T-cell (primary cell): ENCODE measurements around the gene ODC1. TPM values are rescaled to one million over a fixed set of nuclear protein-coding genes. Genes with fewer than 3 reads are reported as not detected.
A peak's percentile ranks its signal among the peaks of the same experiment; 100 is the strongest.
"Not testable (repeated sequence)": the region's sequence is repeated elsewhere in the genome, so short reads cannot be mapped to it uniquely, and the experiment has no call there.

Experiments
- ATAC-seq, 4 experiments: fragments of 200-7000 bp in 3 of 4; fragments of 150-1000 bp in 1 of 4; cut with Tn5 transposase; replicated peaks in 1 of 4; 1 replicate in 3 of 4; 2 replicates in 1 of 4; pipeline ENCODE4 v1.10.0; 2021; ENCODE audit warnings: moderate library complexity in 3 of 4, mild to moderate bottlenecking in 2 of 4, moderate number of reproducible peaks in 1 of 4
- CTCF ChIA-PET, 2 donors: fragments of 300-600 bp; sonication (Branson Sonifier 250); formaldehyde crosslinking; loops; one replicate each; lab custom pipeline; 2022; ENCODE audit warnings: antibody characterized with exemption in 2 of 2; lab: Charles Lee
- POLR2A ChIA-PET, 2 donors: fragments of 300-600 bp; sonication (Branson Sonifier 250); formaldehyde crosslinking; loops; one replicate each; lab custom pipeline; 2022; ENCODE audit warnings: antibody characterized with exemption in 2 of 2; lab: Charles Lee
- DNase-seq, 35 experiments: peaks; one replicate each; pipeline versions ENCODE4 v3.0.0 to v3.0.0-alpha.2; 2013 to 2023
- H3K27ac ChIP-seq: one replicate; pipeline ENCODE4 v1.5.1; 2013; ENCODE audit warnings: low read length
- H3K27me3 ChIP-seq, 2 experiments: replicated peaks in 1 of 2; 1 replicate in 1 of 2; 2 replicates in 1 of 2; pipeline versions ENCODE4 v1.6.1 to v1.7.0; 2013; ENCODE audit warnings: low read length in 1 of 2, mixed read lengths in 1 of 2; ENCODE audit not compliant: control insufficient read depth in 2 of 2, insufficient read depth in 2 of 2; ENCODE audit errors: extremely low read depth in 1 of 2
- H3K36me3 ChIP-seq, 2 donors: 1 replicate in 1 of 2; 2 replicates in 1 of 2; pipeline versions ENCODE4 v1.6.1 to v1.7.0; 2013; ENCODE audit warnings: low read length in 1 of 2; ENCODE audit not compliant: control insufficient read depth in 2 of 2, insufficient read depth in 1 of 2; ENCODE audit errors: extremely low read depth in 1 of 2
- H3K4me1 ChIP-seq, 2 experiments: 1 replicate in 1 of 2; 2 replicates in 1 of 2; pipeline versions ENCODE4 v1.6.1 to v1.7.0; 2013; ENCODE audit warnings: low read length in 2 of 2, mixed read lengths in 1 of 2; ENCODE audit not compliant: insufficient read depth in 2 of 2, control insufficient read depth in 1 of 2; ENCODE audit errors: extremely low read depth in 1 of 2
- H3K4me3 ChIP-seq, 2 donors: 1 replicate in 1 of 2; 2 replicates in 1 of 2; pipeline versions ENCODE4 v1.5.1 to v1.7.0; 2013; ENCODE audit warnings: mild to moderate bottlenecking in 2 of 2, low read length in 1 of 2, moderate library complexity in 1 of 2; ENCODE audit not compliant: control insufficient read depth in 1 of 2; ENCODE audit errors: extremely low read depth in 1 of 2
- H3K9me3 ChIP-seq: 2 replicates; pipeline ENCODE4 v1.7.0; 2013
- H3K27ac Mint-ChIP-seq, 2 donors: one replicate each; pipeline ENCODE4 v1.8.0; 2020 to 2021; ENCODE audit warnings: mild to moderate bottlenecking in 2 of 2, mixed read lengths in 2 of 2
- H3K27me3 Mint-ChIP-seq, 2 donors: one replicate each; pipeline ENCODE4 v1.8.0; 2021 to 2022; ENCODE audit warnings: mixed read lengths in 2 of 2
- H3K36me3 Mint-ChIP-seq: one replicate; pipeline ENCODE4 v1.8.0; 2021; ENCODE audit warnings: mixed read lengths
- H3K4me1 Mint-ChIP-seq, 3 donors: one replicate each; pipeline ENCODE4 v1.8.0; 2020 to 2022; ENCODE audit warnings: mixed read lengths in 3 of 3, mild to moderate bottlenecking in 1 of 3
- H3K4me3 Mint-ChIP-seq, 3 donors: one replicate each; pipeline ENCODE4 v1.8.0; 2020 to 2022; ENCODE audit warnings: mild to moderate bottlenecking in 3 of 3, mixed read lengths in 3 of 3, moderate library complexity in 3 of 3
- H3K9me3 Mint-ChIP-seq, 3 donors: one replicate each; pipeline ENCODE4 v1.8.0; 2020 to 2022; ENCODE audit warnings: mixed read lengths in 3 of 3
- WGBS: methylation state at CpG from one replicate; pipeline ENCODE4 v1.1.5; 2013; ENCODE audit warnings: missing lambda C conversion rate; ENCODE audit not compliant: insufficient coverage; 5-methylcytosine and 5-hydroxymethylcytosine counted together
- total RNA-seq, 35 experiments: library from RNA in 6 of 35; stranded (reverse) in 6 of 35; fragments of 120-200 nt in 1 of 35; gene quantifications; one replicate each; pipeline versions ENCODE4 v1.2.1 to v1.2.4 and lab custom pipeline; 2013 to 2026

ODC1 gene
- total RNA-seq, 5 donors from 2014 or later (not counting 1 experiment from before 2014, with no cell fraction given): 40.6 to 102 (median 53.3) TPM

- no peaks in the 10 kb centered on the region for H3K9me3 Mint-ChIP-seq
- Histone ChIP-seq H3K9me3 (no peaks in the 10 kb centered on the region), H3K27ac (peak overlapping the region; percentile 96), H3K4me3 (peak overlapping the region; percentile 60 to 64), H3K4me1 (peaks cover 6 to 35% of the 10 kb centered on the region in 2 experiments), H3K36me3 (peaks cover 0 to 14% of the 10 kb centered on the region in 2 donors), H3K27me3 (no peaks in the 10 kb centered on the region)
- CTCF ChIA-PET: interaction anchor here in 1 of 2 donors (0.6 to 6.5 kb wide), 5 partner anchors 10 to 935 kb away, joined by 3 to 22 read pairs (median 4); no protein-coding TSS in a partner anchor
- H3K27ac Mint-ChIP-seq: peak overlapping the region; percentile 81 to 84
- POLR2A ChIA-PET: interaction anchor here (0.6 to 1.1 kb wide), 7 partner anchors 10 to 328 kb away, joined by 3 to 13 read pairs (median 4); no protein-coding TSS in a partner anchor
- peak overlapping the region; percentile 73 to 79 (median 77) for H3K4me3 Mint-ChIP-seq
- DNase-seq (peak in 34 of 35 experiments; percentile 25 to 96 (median 91)), ATAC-seq (peak; percentile 68 to 76 (median 70))
- under 1% methylated on average over 67 of the region's 73 CpGs for WGBS
- peaks cover 16 to 42% (median 42%) of the 10 kb centered on the region in 3 donors for H3K4me1 Mint-ChIP-seq
- H3K36me3 Mint-ChIP-seq: peaks cover 12% of the 10 kb centered on the region
- H3K27me3 Mint-ChIP-seq: no peaks in the 10 kb centered on the region
Measured at GRCh38 chr2:10448576-10449485, 704 bp upstream of the ODC1 start.

GRCh38 chr2:10447300-10447894 is 730 bp downstream of the ODC1 start:
- peaks cover 6 to 30% of the 10 kb centered on the region in 2 experiments for H3K4me1 ChIP-seq

GRCh38 chr2:10446631-10447030 is 1.5 kb downstream of the ODC1 start:
- peaks cover 16 to 40% (median 40%) of the 10 kb centered on the region in 3 donors for H3K4me1 Mint-ChIP-seq
- no peaks in the 10 kb centered on the region for H3K9me3 Mint-ChIP-seq
- POLR2A ChIA-PET: interaction anchor here in 1 of 2 donors (0.6 to 1.1 kb wide), 8 partner anchors 12 to 463 kb away, joined by 3 to 6 read pairs (median 3); no protein-coding TSS in a partner anchor

More at GRCh38 chr2:10447300-10447894, 730 bp downstream of the ODC1 start:
- Histone ChIP-seq H3K9me3 (no peaks in the 10 kb centered on the region), H3K27me3 (no peaks in the 10 kb centered on the region), H3K4me3 (peak overlapping the region; percentile 39 to 45), H3K27ac (peak overlapping the region; percentile 20), H3K36me3 (peaks cover 0 to 26% of the 10 kb centered on the region in 2 donors)
- 1% methylated on average over 32 of the region's 32 CpGs for WGBS
- ATAC-seq: peak; percentile 1 to 10 (median 6)
- Mint-ChIP-seq H3K4me3 (peak overlapping the region; percentile 79 to 85 (median 81)), H3K27ac (peak overlapping the region; percentile 76 to 86), H3K4me1 (peaks cover 16 to 40% (median 40%) of the 10 kb centered on the region in 3 donors), H3K36me3 (peaks cover 23% of the 10 kb centered on the region), H3K27me3 (no peaks in the 10 kb centered on the region), H3K9me3 (no peaks in the 10 kb centered on the region)
- POLR2A ChIA-PET: interaction anchor here (0.6 to 1.1 kb wide), 6 partner anchors 8 to 393 kb away, joined by 4 to 6 read pairs (median 5); no protein-coding TSS in a partner anchor
- peak in 13 of 35 experiments; percentile 10 to 57 (median 21) for DNase-seq
- CTCF ChIA-PET: interaction anchor here in 1 of 2 donors (0.6 to 6.5 kb wide), 4 partner anchors 13 to 375 kb away, joined by 3 to 22 read pairs (median 7); no protein-coding TSS in a partner anchor

GRCh38 chr2:10444463-10444862 is 3.7 kb downstream of the ODC1 start:
- Mint-ChIP-seq H3K36me3 (peaks cover 47% of the 10 kb centered on the region), H3K27ac (peak overlapping the region; percentile 48 to 58), H3K4me1 (peaks cover 13 to 34% (median 32%) of the 10 kb centered on the region in 3 donors), H3K4me3 (no peak overlapping the region), H3K27me3 (no peaks in the 10 kb centered on the region), H3K9me3 (no peaks in the 10 kb centered on the region)
- peaks cover 6 to 54% of the 10 kb centered on the region in 2 donors for H3K36me3 ChIP-seq
- H3K4me3 ChIP-seq: no peak overlapping the region
- CTCF ChIA-PET: interaction anchor here in 1 of 2 donors (0.9 to 6.5 kb wide), 3 partner anchors 10 to 395 kb away, joined by 3 to 22 read pairs (median 4); no protein-coding TSS in a partner anchor
- WGBS: 20% methylated on average over 4 of the region's 5 CpGs
- no peak overlapping the region for H3K27ac ChIP-seq
- POLR2A ChIA-PET: no interaction called here
- no peaks in the 10 kb centered on the region for H3K9me3 ChIP-seq
- ATAC-seq: no peak
- H3K4me1 ChIP-seq: peaks cover 6 to 21% of the 10 kb centered on the region in 2 experiments
- no peak for DNase-seq
- H3K27me3 ChIP-seq: no peaks in the 10 kb centered on the region

More at GRCh38 chr2:10446631-10447030, 1.5 kb downstream of the ODC1 start:
- peaks cover 6 to 30% of the 10 kb centered on the region in 2 experiments for H3K4me1 ChIP-seq
- DNase-seq: no peak
- H3K27me3 ChIP-seq: no peaks in the 10 kb centered on the region
- ATAC-seq: no peak
- Mint-ChIP-seq H3K27ac (peak overlapping the region in 1 of 2 donors; percentile 52), H3K27me3 (no peaks in the 10 kb centered on the region), H3K4me3 (peak overlapping the region; percentile 62 to 79 (median 63)), H3K36me3 (peaks cover 31% of the 10 kb centered on the region)
- no peak overlapping the region for H3K27ac ChIP-seq
- CTCF ChIA-PET: interaction anchor here (0.6 to 6.5 kb wide), 6 partner anchors 12 to 39 kb away, joined by 3 to 22 read pairs (median 3); no protein-coding TSS in a partner anchor
- H3K4me3 ChIP-seq: no peak overlapping the region
- no peaks in the 10 kb centered on the region for H3K9me3 ChIP-seq
- peaks cover 0 to 33% of the 10 kb centered on the region in 2 donors for H3K36me3 ChIP-seq
- WGBS: 80% methylated on average over 2 of the region's 6 CpGs

DNA sequence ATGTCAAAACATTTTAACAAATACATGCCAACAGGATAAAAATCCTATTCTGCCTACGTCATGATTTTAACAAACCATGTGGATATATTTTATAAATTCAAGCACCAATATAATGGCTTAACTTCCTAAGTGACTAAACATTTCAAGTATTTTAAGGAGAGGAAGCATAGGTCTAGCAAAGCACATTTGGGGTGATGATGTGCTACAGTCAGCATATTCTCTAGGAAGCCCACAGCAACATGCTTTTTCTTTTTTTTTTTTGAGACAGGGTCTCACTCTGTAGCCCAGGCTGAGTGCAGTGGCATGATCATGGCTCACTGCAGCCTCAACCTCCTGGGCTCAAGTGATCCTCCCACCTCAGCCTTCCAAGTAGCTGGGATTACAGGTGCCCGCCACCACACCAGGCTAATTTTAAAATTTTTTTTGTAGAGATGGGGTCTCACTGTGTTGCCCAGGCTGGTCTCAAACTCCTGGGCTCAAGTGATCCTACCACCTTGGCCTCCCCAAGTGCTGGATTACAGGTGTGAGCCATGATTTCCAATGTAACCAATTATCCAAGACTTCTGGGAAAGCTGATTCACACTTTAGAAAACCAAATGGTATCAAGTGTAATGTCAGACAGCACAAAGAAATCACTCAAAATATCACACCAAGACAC is 5.5 kb downstream of the ODC1 start:
- peaks cover 7 to 29% (median 28%) of the 10 kb centered on the region in 3 donors for H3K4me1 Mint-ChIP-seq
- H3K4me1 ChIP-seq, POLR2A ChIA-PET, H3K9me3 Mint-ChIP-seq, H3K27me3 ChIP-seq, ATAC-seq, H3K9me3 ChIP-seq, H3K27ac ChIP-seq, H3K4me3 ChIP-seq, H3K4me3 Mint-ChIP-seq, DNase-seq, H3K27ac Mint-ChIP-seq, H3K27me3 Mint-ChIP-seq: not testable (repeated sequence)
- peaks cover 12 to 57% of the 10 kb centered on the region in 2 donors for H3K36me3 ChIP-seq
- no CpG with 5 or more reads among the region's 2 CpGs for WGBS
- CTCF ChIA-PET: interaction anchor here in 1 of 2 donors (0.6 kb wide), 1 partner anchor 7 kb away, joined by 3 read pairs; no protein-coding TSS in a partner anchor
- H3K36me3 Mint-ChIP-seq: peaks cover 54% of the 10 kb centered on the region
